GM12872 (cell line): ENCODE measurements around the gene SH2B3.
A peak's percentile ranks its signal among the peaks of the same experiment; 100 is the strongest.

Experiments used
- CTCF ChIP-seq: IDR thresholded peaks from 3 replicates; pipeline ENCODE4 v1.5.1; 2011; ENCODE audit warnings: low read depth, mild to moderate bottlenecking, low read length, moderate library complexity; ENCODE audit not compliant: insufficient read depth

SH2B3 gene

GRCh38 chr12:111424189-111424792, 18.6 kb downstream of the SH2B3 start:
- no peak for TF ChIP-seq CTCF

GRCh38 chr12:111424793-111425251, 19.1 kb downstream of the SH2B3 start:
- peak; percentile 51 for TF ChIP-seq CTCF

- no peak for TF ChIP-seq CTCF
Observed at GRCh38 chr12:111425655-111426054, 19.9 kb downstream of the SH2B3 start.

GRCh38 chr12:111426344-111427185, 20.8 kb downstream of the SH2B3 start:
- TF ChIP-seq CTCF: no peak

- TF ChIP-seq CTCF: no peak
Observed at GRCh38 chr12:111427417-111428074, 21.8 kb downstream of the SH2B3 start.

- TF ChIP-seq CTCF: no peak
Observed at GRCh38 chr12:111428081-111428727, 22.5 kb downstream of the SH2B3 start.

GRCh38 chr12:111428728-111429175, 23.0 kb downstream of the SH2B3 start:
- TF ChIP-seq CTCF: no peak
